K562 (cell line): ENCODE data around the gene TAF15. TPM values are rescaled to one million over a fixed set of nuclear protein-coding genes. Genes with fewer than 3 reads are reported as not detected.
A peak's percentile ranks its signal among the peaks of the same experiment; 100 is the strongest.

Source experiments
- ATF4 ChIP-seq: fragments of 450-650 bp; formaldehyde crosslinking; IDR thresholded peaks from 2 replicates; pipeline ENCODE4 v1.4.0; 2022; ENCODE audit warnings: mild to moderate bottlenecking, moderate library complexity
- ELF1 ChIP-seq: fragments of 200-800 bp; sonication (Bioruptor generic); IDR thresholded peaks from 2 replicates; pipeline ENCODE4 v1.6.1; 2016; ENCODE audit warnings: missing genetic modification characterization, missing compliant biosample characterization
- ESRRB ChIP-seq: fragments of 250-450 bp; sonication (Bioruptor Pico); IDR thresholded peaks from 2 replicates; pipeline ENCODE4 v1.5.0; 2020; ENCODE audit warnings: mild to moderate bottlenecking, moderate library complexity, borderline replicate concordance
- ETV6 ChIP-seq, 3 experiments: fragments of 150-350 bp in 1 of 3; sonication (generic) in 1 of 3; formaldehyde crosslinking in 1 of 3; IDR thresholded peaks; 2 replicates each; pipeline versions ENCODE4 v1.6.1 to v1.8.0; 2014 to 2022; ENCODE audit warnings: borderline replicate concordance in 2 of 3, low read depth in 2 of 3, antibody characterized with exemption in 1 of 3, low read length in 1 of 3, mild to moderate bottlenecking in 1 of 3, missing genetic modification reagents in 1 of 3
- GTF2A2 ChIP-seq: IDR thresholded peaks from 2 replicates; pipeline ENCODE4 v1.6.1; 2016; ENCODE audit warnings: mild to moderate bottlenecking, missing genetic modification characterization, missing compliant biosample characterization
- GTF3C2 ChIP-seq: IDR thresholded peaks from 3 replicates; pipeline ENCODE4 v1.6.1; 2011; ENCODE audit warnings: borderline replicate concordance, mild to moderate bottlenecking, moderate library complexity; ENCODE audit not compliant: insufficient read length; ENCODE audit errors: extremely low read depth
- HMBOX1 ChIP-seq: sonication (generic); IDR thresholded peaks from 2 replicates; pipeline ENCODE4 v1.6.1; 2016
- MNT ChIP-seq, 2 experiments: fragments of 450-650 bp; conservative IDR thresholded peaks; 2 replicates each; pipeline ENCODE4 v1.6.1; 2017; ENCODE audit warnings: mild to moderate bottlenecking in 2 of 2, moderate library complexity in 2 of 2
- MTA2 ChIP-seq: fragments of 450-650 bp; IDR thresholded peaks from 2 replicates; pipeline ENCODE4 v1.6.1; 2016; ENCODE audit warnings: low read depth
- SETDB1 ChIP-seq: IDR thresholded peaks from one replicate; pipeline ENCODE4 v1.6.1; 2012; ENCODE audit warnings: low read length, control low read depth, inconsistent platforms
- TCF7L2 ChIP-seq: fragments of 150-350 bp; IDR thresholded peaks from 2 replicates; pipeline ENCODE4 v1.6.1; 2016; ENCODE audit warnings: low read depth, mild to moderate bottlenecking, low read length, moderate library complexity
- TGIF2 ChIP-seq: sonication (generic); formaldehyde crosslinking; IDR thresholded peaks from 2 replicates; pipeline ENCODE4 v1.8.1; 2022; ENCODE audit warnings: mild to moderate bottlenecking, missing genetic modification reagents, moderate library complexity
- ZC3H8 ChIP-seq: fragments of 450-650 bp; IDR thresholded peaks from 2 replicates; pipeline ENCODE4 v1.6.1; 2017
- ZNF140 ChIP-seq: fragments of 250-450 bp; sonication (Bioruptor Pico); IDR thresholded peaks from 2 replicates; pipeline ENCODE4 v1.8.0; 2021; ENCODE audit warnings: moderate library complexity, mild to moderate bottlenecking, inconsistent platforms
- ZNF224 ChIP-seq: sonication (generic); formaldehyde crosslinking; IDR thresholded peaks from 2 replicates; pipeline ENCODE4 v1.8.0; 2022; ENCODE audit warnings: mild to moderate bottlenecking, missing genetic modification reagents
- ZNF24 ChIP-seq: fragments of 450-650 bp; IDR thresholded peaks from 2 replicates; pipeline ENCODE4 v1.6.1; 2016
- ZNF282 ChIP-seq: sonication (generic); formaldehyde crosslinking; IDR thresholded peaks from 2 replicates; pipeline ENCODE4 v1.8.1; 2023; ENCODE audit warnings: missing genetic modification reagents
- ZNF436 ChIP-seq: fragments of 250-450, 450-650 bp; sonication (Bioruptor Pico); formaldehyde crosslinking; IDR thresholded peaks from 2 replicates; pipeline ENCODE4 v1.7.0; 2020; ENCODE audit warnings: mild to moderate bottlenecking
- ZNF551 ChIP-seq: fragments of 250-450 bp; sonication (Bioruptor Pico); IDR thresholded peaks from 2 replicates; pipeline ENCODE4 v1.5.0; 2021; ENCODE audit warnings: mild to moderate bottlenecking, moderate library complexity
- ZZZ3 ChIP-seq: fragments of 450-650 bp; IDR thresholded peaks from 2 replicates; pipeline ENCODE4 v1.6.1; 2016; ENCODE audit warnings: antibody characterized with exemption, mild to moderate bottlenecking, moderate library complexity
- polyA plus RNA-seq, 8 experiments: library from polyadenylated mRNA; depleted of rRNA in 4 of 8; stranded (reverse) in 5 of 8; unstranded in 3 of 8; fragments of >200 nt; fragmentation: Nextera tagmentation in 2 of 8; fragmentation: Illumina TruSeq in 1 of 8; extraction: Ambion mirVana in 2 of 8; extraction: Trizol in 1 of 8; gene quantifications; 2 replicates each; pipeline versions ENCODE4 v1.2.1 to v1.2.3, GENCODE V29; 2011 to 2014; ENCODE audit warnings: inconsistent platforms in 1 of 8, missing spikeins in 1 of 8
- total RNA-seq, 7 experiments: library from RNA; depleted of rRNA in 6 of 7; stranded (reverse); fragments of >200 nt in 6 of 7; fragmentation: Illumina TruSeq in 2 of 7; extraction: Trizol in 2 of 7; gene quantifications; 2 replicates each; pipeline versions ENCODE4 v1.2.1 to v1.2.3, GENCODE V29; 2011 to 2021; ENCODE audit warnings: low replicate concordance in 1 of 7

Gene TAF15
- total and polyA plus RNA-seq, 9 of the 15 experiments (the other 6 are each of a cell fraction or from before 2014, with no cell fraction given): 4.1 to 272 (median 56.8) TPM

- no peak for TF ChIP-seq TGIF2 (CRISPR knock-in tag)
- TF ChIP-seq ZNF282 (CRISPR knock-in tag): no peak
- no peak; a peak in 1 of 4 replicates for TF ChIP-seq MNT (conservative IDR thresholded peaks at IDR 0.05)
- TF ChIP-seq ZNF551 (CRISPR knock-in tag): no peak
- no peak for TF ChIP-seq SETDB1
- peak; percentile 31; the same call in 1 of the 2 replicates for TF ChIP-seq HMBOX1
- TF ChIP-seq ZZZ3: no peak
- TF ChIP-seq GTF2A2 (tag): no peak
- no peak for TF ChIP-seq ELF1 (tag)
- no peak for TF ChIP-seq GTF3C2
- TF ChIP-seq ATF4: peak; percentile 79
- no peak for TF ChIP-seq ZNF436 (CRISPR knock-in tag)
- no peak for TF ChIP-seq ESRRB
- no peak for TF ChIP-seq ZC3H8
- TF ChIP-seq ZNF140 (CRISPR knock-in tag): peak; percentile 24; the same call in 1 of the 2 replicates
- TF ChIP-seq ETV6 (IDR thresholded peaks at IDR 0.05; ENCODE audit: borderline replicate concordance in 1 of 2, low read depth in 2 of 2, low read length in 1 of 2): no peak
- no peak for TF ChIP-seq ETV6 (CRISPR knock-in tag; IDR thresholded peaks at IDR 0.05; ENCODE audit: borderline replicate concordance)
- no peak for TF ChIP-seq MTA2
- TF ChIP-seq ZNF24: no peak
- 0 out of 2 replicates have a peak, but pooled peaks have one; percentile 6 for TF ChIP-seq TCF7L2
- no peak for TF ChIP-seq ZNF224 (CRISPR knock-in tag)
Observed at GRCh38 chr17:35808240-35808961, 883 bp upstream of the TAF15 start (continued).
